KOPT-K1 (cell line): Measurements from ENCODE around the gene CDPF1.
A peak's percentile ranks its signal among the peaks of the same experiment; 100 is the strongest.

Source experiments
- H3K27ac ChIP-seq: fragments of 200-600 bp; sonication (generic); 2 replicates; pipeline ENCODE4 v1.5.1; 2016; ENCODE audit warnings: antibody characterized with exemption, mild to moderate bottlenecking, low read depth, low read length; ENCODE audit not compliant: poor library complexity, severe bottlenecking
- H3K36me3 ChIP-seq: fragments of 200-600 bp; sonication (generic); 2 replicates; pipeline ENCODE4 v1.5.1; 2017; ENCODE audit warnings: antibody characterized with exemption, mild to moderate bottlenecking, low read length, moderate library complexity; ENCODE audit not compliant: insufficient read depth
- H3K9me3 ChIP-seq: fragments of 200-600 bp; sonication (generic); 2 replicates; pipeline ENCODE4 v1.5.1; 2017; ENCODE audit warnings: antibody characterized with exemption, low read length, mild to moderate bottlenecking; ENCODE audit not compliant: insufficient read depth, poor library complexity, severe bottlenecking

CDPF1 gene

GRCh38 chr22:46229701-46230100 is 20.4 kb downstream of the CDPF1 start:
- Histone ChIP-seq H3K36me3 (no peaks in the 10 kb centered on the region), H3K27ac (no peak overlapping the region), H3K9me3 (no peaks in the 10 kb centered on the region)

DNA sequence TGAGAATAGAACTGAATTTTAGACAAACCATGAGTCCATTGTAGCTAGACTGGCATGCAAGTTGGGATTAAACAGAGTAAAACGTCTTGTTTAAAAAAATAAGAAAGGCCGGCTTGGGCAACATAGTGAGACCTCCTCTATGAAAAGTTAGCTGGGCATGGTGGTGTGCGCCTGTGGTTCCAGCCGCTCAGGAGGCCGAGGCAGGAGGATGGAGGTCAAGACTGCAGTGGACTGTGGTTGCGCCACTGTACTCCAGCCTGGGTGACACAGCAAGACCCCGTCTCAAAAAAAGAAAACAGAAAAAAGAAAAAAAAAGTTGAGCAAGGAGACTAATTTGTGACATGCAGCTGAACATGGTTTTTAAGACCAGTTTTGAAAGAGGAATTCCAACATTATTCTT is 23.5 kb downstream of the CDPF1 start:
- H3K9me3 ChIP-seq = no peaks in the 10 kb centered on the region
- no peak overlapping the region for H3K27ac ChIP-seq
- no peaks in the 10 kb centered on the region for H3K36me3 ChIP-seq

GRCh38 chr22:46225631-46226030 is 24.5 kb downstream of the CDPF1 start:
- Histone ChIP-seq H3K27ac (no peak overlapping the region), H3K9me3 (no peaks in the 10 kb centered on the region), H3K36me3 (no peaks in the 10 kb centered on the region)

DNA sequence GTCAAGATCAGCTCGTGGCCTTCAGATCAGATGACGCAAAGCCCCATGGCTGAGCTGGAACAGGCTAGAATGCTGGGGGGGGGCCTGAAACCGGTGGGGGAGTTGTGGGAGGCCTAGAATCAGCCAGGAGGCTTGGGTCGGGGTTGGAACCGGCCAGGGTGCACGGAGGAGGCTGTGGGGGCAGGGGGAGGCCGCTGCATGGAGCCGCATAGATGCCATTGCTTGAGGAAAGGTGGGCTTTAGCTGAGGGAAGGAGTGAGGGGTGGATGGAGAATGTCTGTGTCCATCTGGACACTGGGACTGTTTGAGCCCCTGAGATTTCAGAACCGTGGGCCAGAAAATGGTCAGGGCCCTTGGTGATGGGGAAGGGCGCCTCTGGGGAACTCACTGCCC is 25.2 kb downstream of the CDPF1 start:
- Histone ChIP-seq H3K36me3 (no peaks in the 10 kb centered on the region), H3K9me3 (no peaks in the 10 kb centered on the region), H3K27ac (no peak overlapping the region)

DNA sequence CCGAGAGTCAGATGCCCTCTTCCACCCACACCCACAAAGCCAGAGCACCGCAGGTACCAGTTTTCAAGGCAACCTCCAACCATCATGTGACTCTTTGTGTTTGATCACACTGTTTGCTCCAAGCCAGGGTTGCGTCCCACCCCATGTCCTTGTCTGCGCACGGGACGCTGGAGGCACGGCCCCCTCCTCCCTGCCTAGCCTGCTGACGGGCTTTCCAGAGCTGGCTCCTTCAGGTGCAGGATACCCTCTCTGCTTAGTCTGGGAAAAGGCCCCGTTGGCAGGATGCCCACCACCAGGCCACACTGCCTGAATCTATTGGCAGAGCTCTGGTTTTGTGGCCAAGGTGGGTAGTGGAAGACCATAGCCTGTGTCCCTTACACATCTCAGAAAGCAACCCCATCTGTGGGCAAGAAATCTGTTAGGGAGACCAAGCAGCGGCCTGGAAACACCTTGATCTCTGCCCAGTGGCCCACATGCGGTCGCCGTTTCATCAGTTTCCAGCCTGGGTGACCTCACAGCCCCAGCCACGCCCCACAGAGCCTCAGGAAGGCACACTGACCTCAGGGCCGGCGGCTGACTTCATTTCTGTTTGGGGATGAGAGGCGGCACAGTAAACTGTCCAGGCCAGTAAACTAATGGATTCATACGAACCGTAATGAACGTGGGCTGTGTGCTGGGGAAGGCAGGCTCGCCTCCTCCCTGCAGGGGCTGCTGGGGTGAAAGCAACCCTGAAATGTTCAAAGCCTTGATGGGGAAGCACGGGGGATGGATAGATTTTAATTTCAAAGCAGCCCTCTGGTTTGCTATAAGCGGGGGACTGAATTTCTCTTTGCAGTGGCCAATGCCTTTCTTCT is 25.8 kb downstream of the CDPF1 start:
- H3K36me3 ChIP-seq = no peaks in the 10 kb centered on the region

DNA sequence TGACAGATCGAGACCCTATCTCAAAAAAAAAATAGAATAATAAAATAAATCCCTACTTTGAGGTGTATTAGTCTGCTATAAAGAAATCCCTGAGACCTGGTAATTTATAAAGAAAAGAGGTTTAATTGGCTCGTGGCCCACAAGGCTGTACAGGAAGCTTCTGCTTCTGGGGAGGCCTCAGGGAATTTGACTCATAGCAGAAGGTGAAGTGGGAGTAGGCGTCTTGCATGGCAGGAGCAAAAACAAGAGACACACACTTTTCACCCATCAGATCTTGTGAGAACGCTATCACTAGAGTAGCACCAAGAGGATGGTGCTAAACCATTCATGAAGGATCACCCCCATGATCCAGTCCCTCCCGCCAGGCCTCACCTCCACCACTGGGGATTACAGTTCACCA is 29.2 kb downstream of the CDPF1 start:
- Histone ChIP-seq H3K9me3 (no peaks in the 10 kb centered on the region), H3K27ac (no peak overlapping the region), H3K36me3 (no peaks in the 10 kb centered on the region)

More for the DNA sequence above, 25.8 kb downstream of the CDPF1 start:
- Histone ChIP-seq H3K27ac (no peak overlapping the region), H3K9me3 (no peaks in the 10 kb centered on the region)

DNA sequence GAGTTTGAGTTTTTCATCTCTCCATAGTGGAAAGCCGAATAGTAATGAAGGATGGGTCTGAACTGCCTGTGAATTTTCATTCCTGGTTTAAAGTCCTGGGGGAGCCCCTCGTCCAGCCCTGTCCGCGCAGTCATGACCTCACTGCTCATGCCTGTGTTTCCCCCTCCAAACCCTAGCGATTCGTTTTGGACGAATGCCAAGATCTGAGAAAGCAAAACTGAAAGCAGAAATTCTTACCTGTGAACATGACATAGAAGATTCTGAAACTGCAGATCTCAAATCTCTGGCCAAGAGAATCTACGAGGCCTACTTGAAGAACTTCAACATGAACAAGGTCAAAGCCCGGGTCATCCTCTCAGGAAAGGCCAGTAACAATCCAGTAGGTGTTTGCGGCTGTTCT is 30.5 kb downstream of the CDPF1 start:
- H3K27ac ChIP-seq = peak overlapping the region; percentile 13
- no peaks in the 10 kb centered on the region for H3K36me3 ChIP-seq
- no peaks in the 10 kb centered on the region for H3K9me3 ChIP-seq

DNA sequence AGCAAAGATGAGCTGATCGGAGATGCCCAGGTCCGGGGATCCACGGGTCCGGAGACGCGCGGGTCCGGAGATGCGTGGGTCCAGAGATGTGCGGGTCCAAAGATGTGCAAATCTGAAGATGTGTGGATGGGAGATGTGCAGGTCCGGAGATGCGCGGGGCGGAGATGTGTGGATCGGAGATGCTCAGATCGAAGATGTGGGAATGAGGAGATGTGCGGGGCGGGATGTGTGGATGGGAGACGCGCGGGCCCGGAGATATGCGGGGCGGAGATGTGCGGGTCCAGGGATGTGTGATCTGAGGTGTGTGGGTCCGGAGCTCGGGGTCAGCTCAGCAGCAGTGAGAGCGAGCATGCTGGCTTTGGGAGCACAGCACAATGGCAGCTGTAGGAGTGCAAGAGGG is 35.5 kb downstream of the CDPF1 start:
- Histone ChIP-seq H3K9me3 (peaks cover 19% of the 10 kb centered on the region), H3K36me3 (no peaks in the 10 kb centered on the region; the same call in 1 of the 2 replicates), H3K27ac (no peak overlapping the region)

GRCh38 chr22:46214149-46214548 is 35.9 kb downstream of the CDPF1 start:
- Histone ChIP-seq H3K36me3 (no peaks in the 10 kb centered on the region; the same call in 1 of the 2 replicates), H3K9me3 (peaks cover 23% of the 10 kb centered on the region), H3K27ac (no peak overlapping the region)

- Histone ChIP-seq H3K36me3 (no peaks in the 10 kb centered on the region; the same call in 1 of the 2 replicates), H3K27ac (no peak overlapping the region), H3K9me3 (peaks cover 30% of the 10 kb centered on the region)
Measured at GRCh38 chr22:46213052-46213451, 37.0 kb downstream of the CDPF1 start.

DNA sequence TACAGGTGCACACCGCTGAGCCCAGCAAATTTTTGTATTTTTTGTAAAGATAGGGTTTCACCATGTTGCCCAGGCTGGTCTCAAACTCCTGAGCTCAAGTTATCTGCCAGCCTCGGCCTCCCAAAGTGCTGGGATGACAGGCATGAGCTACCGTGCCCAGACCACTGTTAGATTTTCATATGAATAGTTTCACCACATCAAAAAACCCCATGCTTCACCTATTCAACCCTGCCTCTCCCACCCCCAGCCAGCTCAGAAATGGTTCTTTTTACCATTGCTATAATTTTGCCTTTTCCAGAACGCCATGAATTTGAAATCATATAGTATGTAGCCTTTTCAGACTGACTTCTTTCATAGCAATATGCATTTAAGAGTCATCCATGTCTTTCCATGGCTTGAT is 37.9 kb downstream of the CDPF1 start:
- H3K9me3 ChIP-seq = peaks cover 30% of the 10 kb centered on the region
- no peaks in the 10 kb centered on the region; the same call in 1 of the 2 replicates for H3K36me3 ChIP-seq
- H3K27ac ChIP-seq = no peak overlapping the region

- H3K36me3 ChIP-seq = no peaks in the 10 kb centered on the region; the same call in 1 of the 2 replicates
- H3K27ac ChIP-seq = no peak overlapping the region
- peaks cover 28% of the 10 kb centered on the region for H3K9me3 ChIP-seq
Measured at GRCh38 chr22:46209262-46209661, 40.8 kb downstream of the CDPF1 start.

GRCh38 chr22:46203601-46203980 is 46.5 kb downstream of the CDPF1 start:
- H3K36me3 ChIP-seq = no peaks in the 10 kb centered on the region; the same call in 1 of the 2 replicates
- peaks cover 1% of the 10 kb centered on the region for H3K9me3 ChIP-seq
- H3K27ac ChIP-seq = no peak overlapping the region

GRCh38 chr22:46202897-46203600 is 47.0 kb downstream of the CDPF1 start:
- Histone ChIP-seq H3K9me3 (no peaks in the 10 kb centered on the region), H3K27ac (no peak overlapping the region), H3K36me3 (no peaks in the 10 kb centered on the region; the same call in 1 of the 2 replicates)

DNA sequence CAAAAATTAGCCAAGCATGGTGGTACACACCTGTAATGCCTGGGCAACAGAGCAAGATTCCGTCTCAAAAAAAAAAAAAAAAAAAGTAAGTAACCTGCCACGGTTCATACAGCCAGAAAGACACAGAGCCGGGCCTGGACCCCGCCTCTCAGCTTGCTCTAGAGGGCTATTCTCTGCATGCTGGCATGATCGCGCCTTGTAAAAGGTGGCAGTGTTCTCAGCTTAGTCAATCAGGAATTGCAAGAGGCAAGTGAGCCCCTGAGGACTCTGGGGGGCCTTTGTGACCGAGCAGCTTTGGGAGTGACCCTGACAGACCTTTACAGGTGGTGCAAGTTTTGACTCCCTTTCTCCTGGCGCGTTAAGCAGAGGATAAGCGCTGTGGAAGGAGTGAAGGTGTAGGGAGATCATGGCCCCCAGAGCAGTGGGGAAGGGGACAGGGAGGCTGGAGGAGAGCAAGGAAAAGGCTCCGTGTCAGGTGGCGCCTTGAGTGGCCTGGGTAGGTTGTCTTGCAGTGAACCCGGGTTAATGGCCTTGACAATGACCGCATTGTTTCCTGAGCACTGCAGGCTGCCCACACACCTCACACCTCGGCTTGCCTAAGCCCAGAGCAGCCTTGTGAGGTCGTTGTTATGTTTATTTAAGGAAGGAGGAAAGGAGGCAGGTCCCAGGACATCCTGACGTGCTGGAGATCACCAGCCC is 48.9 kb downstream of the CDPF1 start:
- no peak overlapping the region for H3K27ac ChIP-seq
- no peaks in the 10 kb centered on the region for H3K9me3 ChIP-seq
- H3K36me3 ChIP-seq = no peaks in the 10 kb centered on the region; the same call in 1 of the 2 replicates
